AG04449 (cell line): ENCODE results near the gene MARK3.
"Not testable (repeated sequence)": the region's sequence is repeated elsewhere in the genome, so short reads cannot be mapped to it uniquely, and the experiment has no call there.

Experiments used
- CTCF ChIA-PET: fragments of 350-600 bp; formaldehyde crosslinking; extraction: SDS; loops from one replicate; lab custom pipeline; 2021; ENCODE audit warnings: antibody characterized with exemption; lab: Yijun Ruan, JAX
- POLR2A ChIA-PET: fragments of 400-600, 350-600 bp; formaldehyde crosslinking; extraction: SDS; loops from one replicate; lab custom pipeline; 2020; ENCODE audit warnings: antibody characterized with exemption, inconsistent platforms; lab: Yijun Ruan, JAX
- DNase-seq: peaks from one replicate; pipeline ENCODE4 v3.0.0-alpha.2; 2010; ENCODE audit warnings: low read depth, low spot score
- H3K4me3 ChIP-seq: 2 replicates; pipeline ENCODE4 v1.5.1; 2011; ENCODE audit warnings: low read depth, mild to moderate bottlenecking, control low read depth, low read length
- TF ChIP-seq, protein P1 (sequence below): IDR thresholded peaks from one replicate; pipeline ENCODE4 v1.5.1; 2011; ENCODE audit warnings: mild to moderate bottlenecking, moderate library complexity, low read length, control low read depth, inconsistent platforms; ENCODE audit not compliant: insufficient read depth; ENCODE audit errors: missing control alignments

The MARK3 gene

DNA sequence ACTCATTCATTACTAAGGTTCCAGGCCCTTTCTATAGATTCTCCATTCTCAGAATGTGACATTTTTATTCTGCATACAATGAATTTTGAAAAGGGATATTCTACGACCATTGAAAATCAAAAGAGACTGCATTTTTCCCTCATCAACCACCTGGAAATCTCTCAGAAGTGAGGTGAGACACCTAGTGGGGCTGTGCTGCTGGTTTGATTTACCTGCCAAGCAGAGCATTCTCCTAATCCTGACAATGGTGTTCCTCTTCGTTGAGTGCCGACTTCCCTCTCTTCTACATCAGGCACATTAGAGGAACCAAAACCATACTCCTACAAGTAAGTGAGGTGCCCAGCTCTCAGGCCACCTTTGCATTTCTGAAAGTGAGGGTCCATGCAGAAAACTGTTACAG lies 122.5 kb downstream of the MARK3 start:
- TF ChIP-seq, protein P1, sequence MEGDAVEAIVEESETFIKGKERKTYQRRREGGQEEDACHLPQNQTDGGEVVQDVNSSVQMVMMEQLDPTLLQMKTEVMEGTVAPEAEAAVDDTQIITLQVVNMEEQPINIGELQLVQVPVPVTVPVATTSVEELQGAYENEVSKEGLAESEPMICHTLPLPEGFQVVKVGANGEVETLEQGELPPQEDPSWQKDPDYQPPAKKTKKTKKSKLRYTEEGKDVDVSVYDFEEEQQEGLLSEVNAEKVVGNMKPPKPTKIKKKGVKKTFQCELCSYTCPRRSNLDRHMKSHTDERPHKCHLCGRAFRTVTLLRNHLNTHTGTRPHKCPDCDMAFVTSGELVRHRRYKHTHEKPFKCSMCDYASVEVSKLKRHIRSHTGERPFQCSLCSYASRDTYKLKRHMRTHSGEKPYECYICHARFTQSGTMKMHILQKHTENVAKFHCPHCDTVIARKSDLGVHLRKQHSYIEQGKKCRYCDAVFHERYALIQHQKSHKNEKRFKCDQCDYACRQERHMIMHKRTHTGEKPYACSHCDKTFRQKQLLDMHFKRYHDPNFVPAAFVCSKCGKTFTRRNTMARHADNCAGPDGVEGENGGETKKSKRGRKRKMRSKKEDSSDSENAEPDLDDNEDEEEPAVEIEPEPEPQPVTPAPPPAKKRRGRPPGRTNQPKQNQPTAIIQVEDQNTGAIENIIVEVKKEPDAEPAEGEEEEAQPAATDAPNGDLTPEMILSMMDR, result no peak
- ChIA-PET POLR2A (no interaction called here), CTCF (interaction anchor here (3.3 to 12.9 kb wide), 3 partner anchors 7 to 39 kb away, joined by 30 to 175 read pairs (median 31); no protein-coding TSS in a partner anchor)
- no peak for DNase-seq
- no peak overlapping the region for H3K4me3 ChIP-seq

DNA sequence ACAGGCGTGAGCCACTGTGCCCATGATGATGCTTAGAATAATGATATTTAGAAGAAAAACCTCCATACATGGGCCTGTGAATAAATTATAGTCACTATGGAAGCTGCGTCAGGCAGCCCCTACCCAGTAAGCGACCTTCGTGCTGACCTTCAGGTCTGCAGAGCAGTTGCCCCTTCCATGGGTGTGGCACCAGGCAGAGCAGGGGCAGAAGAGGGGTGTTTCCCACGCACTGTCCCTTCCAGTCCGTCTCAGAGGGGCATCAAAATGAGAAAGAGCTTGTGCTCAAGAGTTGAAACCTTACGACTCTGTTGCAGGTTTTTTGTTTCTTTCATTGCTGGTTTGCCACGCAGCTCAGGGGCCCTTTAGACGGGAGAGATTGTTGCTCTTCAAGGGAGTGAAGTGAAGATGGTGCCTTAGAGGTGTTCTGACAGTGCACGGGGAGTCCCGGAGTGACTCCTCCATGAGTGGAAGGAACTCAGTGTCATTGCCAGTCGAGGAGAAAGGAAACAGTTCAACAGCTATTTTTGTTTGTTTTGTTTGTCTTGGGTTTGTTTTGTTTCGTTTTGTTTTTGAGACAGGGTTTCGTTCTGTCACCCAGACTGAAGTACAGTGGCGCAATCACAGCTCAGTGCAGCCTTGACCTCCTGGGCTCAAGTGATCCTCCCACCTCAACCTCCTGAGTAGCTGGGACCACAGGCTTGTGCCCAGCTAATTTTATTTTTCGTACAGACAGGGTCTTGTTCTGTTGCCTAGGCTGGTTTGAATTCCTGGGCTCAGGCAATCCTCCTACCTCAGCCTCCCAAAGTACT lies 123.5 kb downstream of the MARK3 start:
- no peak overlapping the region for H3K4me3 ChIP-seq
- no peak for DNase-seq
- TF ChIP-seq, protein P1, result no peak
- CTCF ChIA-PET, result interaction anchor here (1.1 to 12.9 kb wide), 4 partner anchors 8 to 38 kb away, joined by 5 to 175 read pairs (median 30); no protein-coding TSS in a partner anchor
- POLR2A ChIA-PET, result no interaction called here

DNA sequence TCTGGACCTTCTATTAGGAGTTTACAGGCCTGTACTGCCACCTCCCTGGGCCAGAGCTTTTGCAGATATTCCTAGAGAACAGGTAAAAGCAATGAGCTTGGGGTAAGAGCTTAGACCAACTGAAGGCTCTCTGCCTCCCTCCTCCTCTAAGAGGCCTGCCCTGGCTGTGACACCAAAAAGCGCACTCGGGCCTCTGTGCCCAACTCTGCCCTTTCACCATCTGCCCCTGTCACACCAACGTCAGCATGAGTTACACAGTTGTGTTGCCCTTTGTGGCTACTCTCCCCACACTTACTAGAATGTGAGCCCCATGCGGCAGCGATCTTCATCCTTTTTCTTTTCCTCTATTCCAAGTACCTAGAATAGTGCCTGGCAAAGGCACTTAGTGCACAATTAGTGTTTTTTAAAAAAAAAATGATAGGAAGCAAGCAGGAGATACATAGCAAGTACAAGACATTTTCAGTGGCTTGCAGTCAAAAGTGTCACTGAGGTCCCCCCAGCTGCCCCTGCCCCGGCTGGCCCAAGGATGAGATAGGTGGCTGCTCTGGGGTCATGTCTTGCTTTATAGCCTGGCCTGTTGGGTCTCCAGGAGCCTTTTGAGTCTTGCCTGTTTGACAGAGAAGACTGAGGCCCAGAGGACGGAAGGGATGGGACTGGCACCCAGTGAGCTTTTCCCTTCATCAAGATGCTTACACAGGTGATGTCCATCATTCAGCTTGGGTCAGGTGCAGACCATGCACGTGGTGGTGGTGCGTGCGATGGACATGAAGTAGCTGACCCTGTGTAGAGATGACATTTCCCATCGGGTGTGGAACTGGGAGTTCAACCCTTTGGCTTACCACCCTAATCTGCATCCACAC lies 124.9 kb downstream of the MARK3 start:
- CTCF ChIA-PET, result interaction anchor here (0.6 to 12.9 kb wide), 5 partner anchors 8 to 37 kb away, joined by 3 to 175 read pairs (median 30); no protein-coding TSS in a partner anchor
- TF ChIP-seq, protein P1, result no peak
- POLR2A ChIA-PET, result no interaction called here
- DNase-seq, result no peak
- no peak overlapping the region for H3K4me3 ChIP-seq

DNA sequence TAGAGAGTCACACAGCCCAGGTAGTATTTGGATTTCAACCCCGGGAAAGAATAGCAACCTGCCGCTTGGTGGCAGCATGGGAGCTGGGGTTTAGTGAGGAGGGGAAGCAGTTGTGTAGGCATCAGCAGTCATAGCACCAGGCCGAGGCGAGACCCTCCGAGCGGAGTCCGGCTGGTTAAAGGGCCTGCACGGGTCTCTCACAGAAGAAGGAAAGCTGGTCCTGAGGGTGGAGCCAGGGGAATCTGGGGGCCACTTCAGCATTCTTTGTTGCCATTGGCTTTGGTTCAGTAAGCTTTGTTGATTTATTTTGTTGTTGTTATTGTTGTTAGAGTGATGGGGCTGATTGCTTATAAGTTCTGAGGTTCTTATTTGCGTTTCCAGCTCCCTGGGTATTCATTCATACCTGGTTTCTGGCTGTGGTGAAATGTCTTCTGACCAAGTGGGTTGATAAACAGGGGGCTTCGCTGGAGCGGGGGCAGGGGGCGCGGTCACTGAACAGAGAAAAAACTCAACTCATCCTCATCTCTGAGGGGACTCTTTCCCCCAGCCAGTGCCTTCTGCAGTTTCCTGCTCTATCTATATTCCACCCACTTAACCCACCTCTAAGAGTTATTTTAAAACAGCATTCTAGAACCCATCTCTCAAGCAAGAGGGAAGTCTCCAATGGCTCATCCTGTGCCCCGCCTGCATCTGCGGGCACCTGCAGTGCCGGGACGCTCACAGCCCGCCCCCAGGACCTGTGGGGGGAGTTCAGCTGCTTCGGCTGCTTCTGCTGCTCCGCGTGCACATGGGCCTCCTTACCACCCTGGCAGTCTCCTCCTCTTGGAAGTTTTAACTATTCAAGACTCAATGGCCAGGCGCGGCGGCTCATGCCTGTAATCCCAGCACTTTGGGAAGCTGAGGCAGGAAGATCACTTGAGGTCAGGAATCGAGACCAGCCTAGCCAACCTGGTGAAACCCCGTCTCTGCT lies 125.8 kb downstream of the MARK3 start:
- H3K4me3 ChIP-seq, result no peak overlapping the region
- POLR2A ChIA-PET, result no interaction called here
- DNase-seq, result no peak
- TF ChIP-seq, protein P1, result no peak
- CTCF ChIA-PET, result interaction anchor here (0.6 to 4.3 kb wide), 6 partner anchors 7 to 19 kb away, joined by 3 to 31 read pairs (median 4); no protein-coding TSS in a partner anchor

DNA sequence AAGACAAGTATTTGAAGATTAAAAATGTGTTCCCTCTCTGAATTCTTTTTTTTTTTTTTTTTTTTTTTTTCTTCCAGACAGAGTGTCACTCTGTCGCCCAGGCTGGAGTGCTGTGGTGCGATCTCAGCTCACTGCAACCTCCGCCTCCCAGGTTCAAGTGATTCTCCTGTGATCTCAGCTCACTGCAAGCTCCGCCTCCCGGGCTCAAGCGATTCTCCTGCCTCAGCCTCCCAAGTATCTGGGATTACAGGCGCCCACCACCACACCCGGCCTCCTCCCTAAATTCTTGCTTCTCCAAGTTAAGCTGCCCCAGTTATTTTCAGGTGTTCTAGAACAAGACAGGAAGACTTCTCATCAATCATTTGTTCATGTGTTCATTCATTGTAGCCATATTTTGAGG lies 127.0 kb downstream of the MARK3 start:
- CTCF ChIA-PET, result interaction anchor here (1.1 to 2.1 kb wide), 3 partner anchors 9 to 16 kb away, joined by 3 to 6 read pairs (median 3); no protein-coding TSS in a partner anchor
- DNase-seq, POLR2A ChIA-PET, H3K4me3 ChIP-seq: not testable (repeated sequence)
